SK-MEL-5 (cell line): ENCODE data around the gene RXRA. TPM values are rescaled to one million over a fixed set of nuclear protein-coding genes. Genes with fewer than 3 reads are reported as not detected.

Experiments
- DNase-seq: peaks from one replicate; pipeline ENCODE4 v3.0.0-alpha.2; 2016; ENCODE audit warnings: low read depth, low spot score
- in situ Hi-C: cut with HindIII; loops from 2 replicates; pipeline ENCODE4 v1.10.0; 2016; ENCODE audit warnings: low sequenced_read_pairs, high pct_unique_total_duplicates, low pct_unique_long_range_greater_than_20kb
- total RNA-seq: library from RNA; depleted of rRNA; stranded (reverse); fragments of >200 nt; shearing (Covaris generic); gene quantifications from 2 replicates; pipeline ENCODE4 v1.2.3, GENCODE V29; 2014

The RXRA gene
- total RNA-seq, 1 experiment from 2014 or later: 8.5 TPM

DNA sequence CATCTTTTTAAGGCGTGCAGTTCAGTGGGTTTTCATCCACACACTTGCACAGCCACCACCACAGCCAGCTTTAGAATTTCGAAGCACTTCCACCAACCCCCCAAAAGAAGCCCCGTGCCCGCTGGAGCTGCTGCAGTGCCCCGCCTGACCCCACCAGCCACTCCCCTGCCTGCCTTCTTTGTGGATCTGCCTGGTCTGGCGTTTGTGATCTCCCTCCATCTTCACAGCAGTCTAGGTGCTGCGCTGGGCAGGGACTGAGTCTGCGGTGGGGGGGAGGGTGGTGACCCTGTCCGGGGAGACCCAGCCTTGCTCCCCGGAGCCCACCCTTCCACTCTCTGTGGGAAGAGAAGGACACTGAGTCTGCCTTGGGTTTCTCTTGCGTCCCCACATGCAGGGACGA lies 40.8 kb downstream of the RXRA start:
- DNase-seq: no peak
- in situ Hi-C loops: no loop called here

DNA sequence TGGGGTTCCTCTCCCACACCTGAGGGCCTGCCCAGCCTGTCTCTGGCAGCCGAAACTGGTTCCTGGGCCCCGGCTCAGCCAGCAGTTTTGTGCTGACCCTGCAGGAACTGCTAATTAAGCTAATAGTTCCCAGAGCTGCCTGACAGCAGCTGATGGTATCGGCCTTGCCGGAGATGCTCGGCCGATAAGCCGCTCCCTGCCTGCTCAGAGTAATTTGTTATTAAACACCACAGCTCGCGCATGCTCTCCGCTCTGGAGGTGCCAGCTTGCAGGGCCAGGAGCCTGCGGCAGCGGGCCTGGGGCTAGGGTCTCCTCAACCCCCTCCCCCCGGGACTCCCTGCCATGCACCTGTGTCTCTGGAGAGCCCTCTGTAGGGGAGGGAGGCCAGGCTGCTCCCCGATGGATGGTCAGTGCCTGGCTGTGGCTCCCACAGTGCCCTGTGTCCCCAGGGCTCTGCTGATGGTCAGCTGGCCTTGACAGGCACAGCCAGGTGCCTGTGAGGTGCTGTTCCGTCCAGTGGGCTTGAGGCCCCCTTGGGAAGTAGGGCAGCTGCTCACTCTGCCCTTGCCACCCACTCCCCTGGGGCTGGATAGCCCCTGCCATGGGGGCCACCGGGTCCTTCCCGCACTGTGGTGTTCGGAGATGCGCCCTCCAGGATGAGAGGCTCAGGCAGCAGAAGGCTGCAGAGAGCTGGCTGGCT lies 41.7 kb downstream of the RXRA start:
- no peak for DNase-seq
- in situ Hi-C loops: no loop called here

DNA sequence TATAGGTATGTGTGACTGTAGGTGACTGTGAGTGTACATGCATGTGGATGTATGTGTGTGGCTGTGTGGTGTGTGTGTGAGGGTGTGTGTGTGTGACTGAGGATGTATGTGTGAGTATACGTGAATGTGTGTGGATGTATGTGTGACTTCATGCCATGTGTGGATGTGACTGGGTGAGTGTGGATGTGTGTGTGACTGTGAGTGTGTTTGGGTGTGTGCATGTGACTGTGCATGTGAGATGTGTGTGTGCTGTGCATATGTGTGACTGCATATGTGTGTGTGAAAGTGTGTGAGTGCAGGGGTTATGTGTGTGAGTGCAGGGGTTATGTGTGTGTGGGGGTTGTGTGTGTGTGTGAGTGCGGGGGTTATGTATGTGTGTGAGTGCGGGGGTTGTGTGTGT lies 42.3 kb downstream of the RXRA start:
- in situ Hi-C loops: no loop called here
- no peak for DNase-seq

DNA sequence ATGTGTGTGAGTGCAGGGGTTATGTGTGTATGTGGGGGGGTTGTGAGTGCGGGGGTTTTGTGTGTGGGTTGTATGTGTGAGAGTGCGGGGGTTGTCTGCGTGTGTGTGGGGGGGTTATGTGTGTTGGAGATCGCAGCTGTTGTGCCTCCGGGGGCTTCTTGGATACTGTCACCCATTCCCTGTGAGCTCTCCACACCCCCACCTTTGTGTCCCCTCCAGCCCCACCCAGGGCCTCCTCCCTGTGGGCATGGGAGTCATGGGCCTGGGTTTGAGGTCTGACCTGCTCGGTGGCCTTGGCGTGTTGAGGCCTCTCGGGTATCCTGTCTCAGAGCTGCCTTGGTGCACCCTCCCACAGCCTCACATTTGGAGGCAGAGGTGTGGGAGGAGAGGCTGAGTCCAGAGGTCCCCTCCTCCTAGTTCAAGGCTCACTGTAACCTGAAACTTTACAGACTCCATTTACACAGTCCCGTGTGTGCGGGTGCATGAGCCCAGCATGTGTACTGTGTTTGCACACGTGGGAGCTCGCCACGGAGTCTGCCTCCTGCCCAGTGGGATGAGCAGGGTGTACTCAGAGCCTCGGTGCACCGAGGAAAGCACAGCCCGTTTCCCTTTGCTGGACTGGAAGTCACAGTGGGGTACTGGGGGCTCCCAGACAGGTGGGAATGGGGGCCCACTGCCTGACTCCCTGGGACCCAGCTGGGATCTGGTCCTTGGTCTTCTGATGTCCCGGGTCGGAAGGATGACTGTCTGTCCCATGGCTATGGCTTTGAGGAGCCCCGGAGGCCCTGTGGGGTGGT lies 43.4 kb downstream of the RXRA start:
- no peak for DNase-seq
- in situ Hi-C loops: no loop called here

DNA sequence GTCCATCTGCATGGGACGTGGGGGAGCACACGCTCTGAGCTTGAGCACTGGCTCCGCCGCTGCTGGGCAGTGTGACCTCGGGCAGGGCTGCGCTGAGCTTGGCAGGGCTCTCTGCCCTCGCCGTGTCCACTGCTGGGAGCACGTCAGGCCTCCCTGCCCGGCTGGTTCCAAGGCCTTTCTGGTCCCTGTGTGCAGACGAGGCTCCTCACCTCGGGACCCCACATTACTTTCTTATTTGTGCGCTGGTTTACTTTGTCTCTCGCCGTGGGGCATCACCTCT lies 43.9 kb downstream of the RXRA start:
- in situ Hi-C loops: no loop called here
- DNase-seq: no peak

DNA sequence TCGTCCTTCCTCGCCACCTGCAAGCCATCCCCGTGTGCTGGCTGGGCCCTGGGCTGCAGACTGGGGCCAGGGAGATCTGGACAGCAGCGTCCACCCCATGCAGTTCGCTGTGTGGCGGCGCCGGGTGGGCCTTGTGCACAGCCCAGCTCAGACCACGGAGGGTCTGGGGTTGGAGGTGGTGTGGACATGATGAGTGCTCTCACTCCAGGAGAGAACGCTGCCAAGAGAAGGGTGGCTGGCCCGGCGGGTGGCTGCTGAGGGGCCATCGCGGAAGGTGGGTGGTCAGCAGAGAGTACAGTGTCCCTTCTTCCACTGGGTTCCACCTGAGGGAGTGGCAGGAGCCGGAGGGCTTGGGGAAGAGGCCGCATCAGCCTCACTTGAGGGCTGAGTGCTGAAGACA lies 44.4 kb downstream of the RXRA start:
- in situ Hi-C loops: no loop called here
- no peak for DNase-seq

DNA sequence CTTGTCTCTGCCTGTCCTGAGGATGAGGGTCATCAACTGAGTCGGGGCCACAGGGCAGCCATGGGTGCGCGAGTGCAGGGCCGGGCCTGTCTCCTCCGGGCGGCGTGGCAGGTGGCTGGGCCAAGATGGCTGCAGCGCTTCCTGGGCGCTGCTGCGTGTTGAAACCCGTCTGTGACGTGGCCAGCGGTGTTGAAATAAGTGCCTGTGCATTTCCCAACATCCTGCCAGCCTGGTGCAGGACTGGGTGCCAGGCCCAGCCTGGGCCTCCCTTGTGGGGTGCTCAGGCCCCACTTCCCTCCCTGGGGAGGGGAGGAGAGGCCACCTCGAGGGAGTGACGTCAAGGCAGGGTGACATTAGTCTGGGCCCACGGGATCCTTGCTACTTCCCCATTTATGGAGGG lies 45.5 kb downstream of the RXRA start:
- DNase-seq: no peak
- in situ Hi-C loops: no loop called here

DNA sequence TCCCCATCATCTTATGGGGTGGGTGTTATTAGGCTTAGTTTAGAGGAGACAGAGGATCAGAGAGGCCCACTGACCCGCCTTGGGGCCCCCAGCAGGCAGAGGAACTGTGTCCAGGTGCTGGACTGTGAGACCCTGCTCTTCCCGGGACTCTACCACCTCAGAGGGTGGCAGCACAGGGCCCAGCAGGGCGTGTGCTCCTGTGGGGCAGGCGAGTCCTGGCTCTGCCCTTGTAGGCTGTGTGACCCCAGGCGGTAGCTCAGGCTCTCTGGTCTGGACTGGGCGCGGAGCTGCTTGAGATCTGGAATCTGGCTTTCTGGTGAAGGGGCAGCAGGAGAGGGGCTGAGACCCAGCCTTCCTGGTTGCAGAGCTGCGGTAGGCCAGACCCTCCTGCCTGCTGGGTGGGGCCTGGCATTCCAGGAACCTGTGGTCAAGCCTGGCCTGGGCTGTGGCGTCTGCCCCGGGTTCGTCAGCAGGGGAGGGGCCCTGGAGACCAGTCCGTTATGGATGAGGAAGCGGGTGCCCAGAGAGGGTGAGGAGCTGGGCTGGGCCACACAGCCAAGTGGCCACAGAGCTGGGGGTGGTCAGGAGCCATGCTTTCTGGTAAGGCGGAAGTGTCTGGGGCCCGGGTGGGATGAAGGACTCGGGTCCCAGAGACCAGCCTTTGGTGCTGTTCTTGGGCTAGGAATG lies 46.5 kb downstream of the RXRA start:
- no peak for DNase-seq
- in situ Hi-C loops: no loop called here

DNA sequence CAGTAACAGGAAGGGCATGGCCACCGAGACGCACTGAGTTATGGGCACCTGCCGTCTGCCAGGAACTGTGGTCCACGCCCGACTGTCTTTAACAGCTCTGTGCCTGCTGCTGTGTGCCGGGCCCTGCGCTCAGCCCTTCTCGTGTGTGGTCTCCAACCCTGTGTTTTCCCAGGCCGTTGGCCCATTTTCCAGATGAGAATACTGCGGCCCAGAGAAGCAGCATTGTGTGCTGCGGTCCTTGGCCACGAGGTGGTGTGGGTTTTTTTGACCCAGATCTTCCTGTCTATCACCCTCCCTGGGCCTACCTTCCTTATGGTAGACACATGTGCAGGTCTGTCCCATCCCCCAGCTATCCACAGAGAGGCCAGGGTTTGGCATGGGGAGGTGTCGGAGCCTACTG lies 47.0 kb downstream of the RXRA start:
- in situ Hi-C loops: no loop called here
- no peak for DNase-seq

DNA sequence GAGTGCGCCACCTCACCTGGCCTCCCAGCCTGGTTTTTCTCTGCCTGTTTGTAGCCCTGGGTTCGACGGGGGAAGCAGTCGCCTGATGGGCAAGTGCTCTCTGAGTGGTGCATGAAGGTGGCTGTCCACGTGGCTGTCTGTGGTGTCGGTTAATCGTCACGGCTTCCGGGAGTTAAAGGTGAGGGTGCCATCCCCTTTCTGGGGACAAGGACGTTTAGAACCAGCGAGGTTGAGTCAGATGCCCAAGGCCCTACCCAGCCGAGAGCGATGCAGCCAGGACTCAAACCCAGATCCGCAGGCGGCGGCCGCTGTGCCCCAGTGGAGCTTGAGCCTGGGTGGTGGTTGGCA lies 47.7 kb downstream of the RXRA start:
- in situ Hi-C loops: no loop called here
- DNase-seq: no peak

DNA sequence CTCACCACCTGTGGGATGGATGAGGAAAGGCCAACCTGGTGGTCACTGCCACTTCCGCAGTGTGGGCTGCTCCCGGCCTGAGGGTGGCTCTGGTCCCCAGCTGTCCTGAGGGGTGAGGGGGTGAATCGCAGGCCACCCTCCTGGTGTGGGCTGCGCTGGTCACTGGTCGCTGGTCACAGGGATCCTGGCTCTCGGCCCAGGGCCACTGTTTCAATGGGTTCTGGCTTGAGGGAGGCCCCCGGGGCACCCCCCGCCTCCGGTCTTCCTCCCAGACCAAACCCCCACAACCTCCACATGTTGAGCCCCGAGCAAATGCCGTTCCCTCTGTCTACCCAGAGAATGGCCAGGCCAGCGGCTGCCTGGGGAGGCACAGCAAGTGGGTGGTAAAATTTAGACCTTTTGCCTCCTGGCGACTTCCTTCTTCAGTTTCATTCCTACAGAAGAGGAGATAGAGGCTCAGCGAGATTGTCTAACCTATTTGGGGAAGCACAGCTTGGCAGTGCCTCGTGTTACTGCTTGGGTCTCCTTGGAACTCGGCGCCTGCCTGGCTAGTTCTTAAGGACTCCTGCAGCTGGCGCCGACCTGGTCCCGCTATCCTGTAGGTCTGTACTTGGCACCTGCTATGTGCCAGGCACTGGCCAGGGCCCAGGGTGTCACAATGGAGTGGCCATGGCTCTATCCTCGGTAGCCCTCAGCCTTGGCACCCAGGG lies 48.2 kb downstream of the RXRA start:
- in situ Hi-C loops: no loop called here

DNA sequence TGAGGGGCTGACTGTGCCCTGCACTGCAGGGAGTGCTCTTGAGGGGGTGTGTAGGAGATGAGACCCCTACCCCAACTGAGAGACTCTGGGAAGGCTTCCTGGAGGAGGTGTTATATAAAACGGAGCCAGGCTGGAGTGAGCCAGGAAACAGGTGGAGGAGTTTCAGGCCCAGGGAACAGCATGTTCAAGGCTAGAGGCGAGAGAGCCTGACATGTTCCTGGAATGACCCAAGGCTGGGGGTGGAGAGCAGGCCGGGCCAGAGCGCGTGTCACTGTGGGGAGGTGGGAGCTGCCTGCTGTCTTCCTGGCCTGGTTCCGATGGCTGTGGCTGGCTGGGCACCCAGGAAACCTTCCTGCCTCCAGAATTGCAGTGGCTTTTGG lies 48.7 kb downstream of the RXRA start:
- DNase-seq: no peak
- in situ Hi-C loops: no loop called here

More for the DNA sequence above, 48.2 kb downstream of the RXRA start:
- no peak for DNase-seq

DNA sequence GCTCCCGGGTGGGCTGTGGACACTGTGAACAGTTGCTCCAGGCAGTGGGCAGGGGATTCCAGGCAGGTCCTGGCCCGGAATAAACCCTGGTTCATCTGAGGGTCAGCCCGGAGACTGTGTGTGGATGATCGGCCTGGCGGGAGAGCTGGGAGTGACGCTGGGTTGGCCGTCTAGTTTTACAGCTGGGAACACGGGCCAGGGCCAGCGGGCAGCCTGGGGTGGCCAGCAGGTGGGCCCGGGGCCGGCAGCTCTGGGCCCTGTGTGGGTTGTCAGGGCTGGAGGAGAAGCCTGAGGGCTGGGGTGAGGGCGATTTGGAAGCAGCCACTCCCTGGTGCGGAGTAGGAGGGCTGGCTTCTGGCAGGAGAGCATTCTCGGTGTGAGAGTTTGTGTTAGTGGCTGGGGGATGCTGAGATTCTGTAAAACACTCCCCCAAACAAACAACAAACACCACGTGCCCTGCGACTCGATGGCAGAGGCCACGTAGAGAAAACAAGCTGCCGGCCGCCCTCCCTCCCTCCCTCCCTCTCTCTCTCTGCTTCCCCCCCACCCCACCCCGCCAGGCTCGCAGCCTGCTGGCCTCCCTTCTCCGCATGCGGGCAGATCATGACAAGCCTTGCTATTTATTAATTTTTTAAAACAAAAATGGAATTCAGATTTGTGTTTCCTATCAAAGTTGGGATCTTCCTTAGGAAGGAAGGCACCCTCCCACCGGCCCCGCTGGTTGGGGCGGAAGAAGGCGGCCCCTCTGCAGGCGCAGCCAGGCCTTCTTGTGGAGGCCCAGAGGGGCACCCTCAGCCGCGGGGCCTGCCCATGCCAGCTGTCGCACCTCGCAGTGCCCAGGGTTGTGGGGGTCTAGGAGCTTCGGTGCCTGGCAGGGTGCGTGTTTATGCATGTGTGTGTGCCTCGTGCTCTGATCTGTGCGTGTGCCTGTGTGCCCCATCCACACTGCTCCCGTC lies 49.5 kb downstream of the RXRA start:
- in situ Hi-C loops: no loop called here
- DNase-seq: no peak

DNA sequence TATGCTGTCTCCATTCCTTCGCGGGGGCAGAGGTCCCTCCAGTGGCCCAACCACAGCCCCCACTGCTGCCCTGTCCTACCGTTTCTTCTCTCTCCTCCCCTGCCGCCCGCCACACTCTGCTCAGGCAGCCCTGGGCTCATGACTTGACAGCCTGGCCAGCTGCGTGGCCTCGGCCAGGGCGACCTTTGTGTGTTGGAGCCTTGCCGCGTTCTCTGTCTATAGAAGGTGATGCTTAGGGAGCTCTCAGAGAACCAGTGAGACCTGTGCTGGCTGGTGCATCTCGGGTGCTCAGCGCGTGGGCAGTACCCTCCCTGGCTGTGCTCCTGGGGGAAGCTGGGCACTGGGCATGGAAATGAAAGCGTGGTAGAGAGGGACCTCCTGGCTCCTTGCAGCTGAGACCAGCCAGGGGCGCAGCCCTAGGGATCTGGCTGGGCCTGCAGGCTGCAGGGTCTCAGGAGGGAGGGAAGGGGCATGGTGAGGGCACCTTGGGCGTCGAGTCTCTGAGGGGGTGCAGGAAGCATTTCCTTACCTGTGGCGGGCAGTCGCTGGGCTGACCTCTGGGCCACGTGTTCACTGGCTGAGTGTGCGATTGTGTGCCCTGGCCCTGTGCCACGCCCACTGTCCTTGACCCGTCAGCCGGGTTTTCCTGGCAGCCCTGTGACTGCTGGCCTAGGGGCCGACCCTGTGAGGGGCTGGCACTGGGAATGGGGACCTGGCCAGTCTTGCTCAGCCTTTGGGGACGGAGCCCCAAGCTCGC lies 50.3 kb downstream of the RXRA start:
- DNase-seq: no peak
- in situ Hi-C loops: no loop called here

DNA sequence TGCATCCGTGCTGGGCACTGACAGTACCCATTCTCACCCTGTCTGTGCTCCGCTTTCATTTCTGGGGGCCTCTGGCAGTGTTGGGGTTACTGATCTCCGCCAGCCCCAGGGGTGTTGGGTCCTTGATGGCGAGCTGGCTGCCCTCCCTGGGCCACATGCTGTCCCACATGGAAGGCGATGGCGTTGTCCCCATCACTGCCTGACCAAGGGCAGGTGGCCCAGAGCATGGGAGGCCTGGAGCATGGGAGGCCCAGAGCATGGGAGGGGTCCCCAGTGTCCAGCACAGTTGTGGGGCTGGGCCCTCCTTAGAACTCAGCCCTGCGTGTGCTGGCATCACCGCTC lies 50.9 kb downstream of the RXRA start:
- in situ Hi-C loops: no loop called here
- no peak for DNase-seq

DNA sequence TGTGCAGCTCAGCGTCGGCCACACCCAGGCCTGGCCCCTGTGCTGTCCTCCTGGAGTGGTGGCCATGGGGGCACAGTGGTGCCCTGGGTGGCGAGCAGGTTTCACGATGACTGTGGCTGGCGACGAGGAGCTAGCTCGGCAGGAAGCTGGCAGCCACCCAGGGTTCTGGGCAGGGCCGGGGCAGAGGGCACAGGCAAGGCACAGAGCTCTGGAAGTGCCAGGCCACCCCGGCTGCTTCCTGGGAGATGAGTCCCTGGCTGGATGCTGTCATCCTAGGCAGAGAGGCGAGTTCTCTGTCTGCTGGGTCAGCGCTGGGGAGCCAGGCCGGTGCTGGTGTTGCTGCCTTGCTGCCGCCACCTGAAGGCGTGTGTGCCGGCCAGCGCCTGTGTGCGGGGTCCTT lies 51.7 kb downstream of the RXRA start:
- DNase-seq: no peak
- in situ Hi-C loops: no loop called here

DNA sequence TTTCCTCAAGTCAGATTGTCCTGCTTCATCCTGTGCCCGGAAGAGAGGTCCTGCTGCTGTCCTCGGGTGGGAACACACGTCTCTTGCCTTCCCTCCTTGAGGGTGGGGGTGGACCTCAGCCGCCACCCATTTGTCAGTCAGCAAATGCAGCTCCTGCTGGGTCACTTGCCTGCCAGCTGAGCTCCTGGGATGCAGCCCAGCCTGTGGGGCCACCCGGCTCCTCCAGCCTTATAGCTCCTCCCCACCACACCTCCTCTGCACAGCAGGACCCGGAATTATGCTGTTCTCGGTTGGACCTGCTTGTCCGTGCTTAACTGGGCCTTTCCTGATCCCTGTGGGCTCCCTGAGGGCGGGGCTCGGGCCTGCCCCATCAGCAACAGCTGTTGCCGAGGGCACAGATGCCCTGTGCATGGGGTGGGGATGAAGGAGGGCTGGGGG lies 52.7 kb downstream of the RXRA start:
- DNase-seq: no peak
- in situ Hi-C loops: no loop called here
